ENCODE results near the gene CHN2.

CHN2 gene

GRCh38 chr7:29480451-29480850 lies 285.9 kb downstream of the CHN2 start:
- TF ChIP-seq MYC (IDR thresholded peaks at IDR 0.05; ENCODE audit: low read depth, low read length) (no peak), POLR2A (IDR thresholded peaks at IDR 0.05; ENCODE audit: extremely low read depth, insufficient read length) (no peak)
- TF ChIP-seq, protein P1, sequence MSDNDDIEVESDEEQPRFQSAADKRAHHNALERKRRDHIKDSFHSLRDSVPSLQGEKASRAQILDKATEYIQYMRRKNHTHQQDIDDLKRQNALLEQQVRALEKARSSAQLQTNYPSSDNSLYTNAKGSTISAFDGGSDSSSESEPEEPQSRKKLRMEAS (IDR thresholded peaks at IDR 0.05; ENCODE audit: low read depth, low read length): no peak
- H3K4me3 ChIP-seq (ENCODE audit: low read depth, low read length): no peak overlapping the region
- no peak for DNase-seq (ENCODE audit: low read depth)

- no peak overlapping the region for H3K4me3 ChIP-seq (ENCODE audit: low read depth, low read length)
- DNase-seq (ENCODE audit: low read depth): no peak
- TF ChIP-seq POLR2A (IDR thresholded peaks at IDR 0.05; ENCODE audit: extremely low read depth, insufficient read length) (no peak), MYC (IDR thresholded peaks at IDR 0.05; ENCODE audit: low read depth, low read length) (no peak)
- TF ChIP-seq, protein P1 (IDR thresholded peaks at IDR 0.05; ENCODE audit: low read depth, low read length): no peak
- TF ChIP-seq, protein P2, sequence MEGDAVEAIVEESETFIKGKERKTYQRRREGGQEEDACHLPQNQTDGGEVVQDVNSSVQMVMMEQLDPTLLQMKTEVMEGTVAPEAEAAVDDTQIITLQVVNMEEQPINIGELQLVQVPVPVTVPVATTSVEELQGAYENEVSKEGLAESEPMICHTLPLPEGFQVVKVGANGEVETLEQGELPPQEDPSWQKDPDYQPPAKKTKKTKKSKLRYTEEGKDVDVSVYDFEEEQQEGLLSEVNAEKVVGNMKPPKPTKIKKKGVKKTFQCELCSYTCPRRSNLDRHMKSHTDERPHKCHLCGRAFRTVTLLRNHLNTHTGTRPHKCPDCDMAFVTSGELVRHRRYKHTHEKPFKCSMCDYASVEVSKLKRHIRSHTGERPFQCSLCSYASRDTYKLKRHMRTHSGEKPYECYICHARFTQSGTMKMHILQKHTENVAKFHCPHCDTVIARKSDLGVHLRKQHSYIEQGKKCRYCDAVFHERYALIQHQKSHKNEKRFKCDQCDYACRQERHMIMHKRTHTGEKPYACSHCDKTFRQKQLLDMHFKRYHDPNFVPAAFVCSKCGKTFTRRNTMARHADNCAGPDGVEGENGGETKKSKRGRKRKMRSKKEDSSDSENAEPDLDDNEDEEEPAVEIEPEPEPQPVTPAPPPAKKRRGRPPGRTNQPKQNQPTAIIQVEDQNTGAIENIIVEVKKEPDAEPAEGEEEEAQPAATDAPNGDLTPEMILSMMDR (IDR thresholded peaks at IDR 0.05; ENCODE audit: low read depth, low read length): no peak
These were observed 286.5 kb downstream of the CHN2 start for GRCh38 chr7:29480934-29481651.

- H3K4me3 ChIP-seq (ENCODE audit: low read depth, low read length): no peak overlapping the region
- TF ChIP-seq MYC (IDR thresholded peaks at IDR 0.05; ENCODE audit: low read depth, low read length): no peak
- TF ChIP-seq, protein P1 (IDR thresholded peaks at IDR 0.05; ENCODE audit: low read depth, low read length): no peak
- TF ChIP-seq, protein P2 (IDR thresholded peaks at IDR 0.05; ENCODE audit: low read depth, low read length): no peak
- TF ChIP-seq POLR2A (IDR thresholded peaks at IDR 0.05; ENCODE audit: extremely low read depth, insufficient read length): no peak
- no peak for DNase-seq (ENCODE audit: low read depth)
These were observed 287.5 kb downstream of the CHN2 start for GRCh38 chr7:29482056-29482455.

- no peak overlapping the region for H3K4me3 ChIP-seq (ENCODE audit: low read depth, low read length)
- TF ChIP-seq, protein P2 (IDR thresholded peaks at IDR 0.05; ENCODE audit: low read depth, low read length): no peak
- no peak for TF ChIP-seq MYC (IDR thresholded peaks at IDR 0.05; ENCODE audit: low read depth, low read length)
- TF ChIP-seq, protein P1 (IDR thresholded peaks at IDR 0.05; ENCODE audit: low read depth, low read length): no peak
- TF ChIP-seq POLR2A (IDR thresholded peaks at IDR 0.05; ENCODE audit: extremely low read depth, insufficient read length): no peak
- DNase-seq (ENCODE audit: low read depth): no peak
These were observed 288.9 kb downstream of the CHN2 start for GRCh38 chr7:29483219-29484104.

- TF ChIP-seq MYC (IDR thresholded peaks at IDR 0.05; ENCODE audit: low read depth, low read length) (no peak), POLR2A (IDR thresholded peaks at IDR 0.05; ENCODE audit: extremely low read depth, insufficient read length) (no peak)
- TF ChIP-seq, protein P2 (IDR thresholded peaks at IDR 0.05; ENCODE audit: low read depth, low read length): no peak
- TF ChIP-seq, protein P1 (IDR thresholded peaks at IDR 0.05; ENCODE audit: low read depth, low read length): no peak
These were observed 289.7 kb downstream of the CHN2 start for GRCh38 chr7:29484280-29484679.

More at GRCh38 chr7:29484280-29484679, 289.7 kb downstream of the CHN2 start:
- no peak for DNase-seq (ENCODE audit: low read depth)
- H3K4me3 ChIP-seq (ENCODE audit: low read depth, low read length): no peak overlapping the region
